GM12801 (cell line): ENCODE measurements around the gene RAP1GAP2.

ENCODE experiments used
- TF ChIP-seq, protein P1 (sequence below): IDR thresholded peaks from one replicate; pipeline ENCODE4 v1.5.1; 2011; ENCODE audit warnings: control low read depth; ENCODE audit not compliant: insufficient read length; ENCODE audit errors: extremely low read depth

The RAP1GAP2 gene

DNA sequence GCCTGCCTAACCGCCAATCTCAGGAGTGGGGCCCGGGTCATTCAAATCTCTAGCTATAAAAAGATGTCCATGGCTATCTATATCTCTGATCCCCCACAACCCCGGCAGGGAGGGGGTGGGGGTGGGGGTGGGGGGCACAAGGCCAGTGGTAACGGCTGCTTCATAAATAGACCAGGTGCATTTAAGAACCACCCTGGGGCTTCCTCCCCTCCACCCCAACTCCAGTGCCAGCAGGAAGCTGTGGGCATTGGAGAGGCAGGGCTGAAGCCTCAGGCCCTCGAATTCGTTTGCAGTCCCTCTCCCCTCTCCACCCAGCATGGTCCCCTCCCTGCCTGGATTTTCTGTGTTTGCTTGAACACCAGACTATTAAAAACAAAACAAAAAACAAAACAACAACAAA lies 56.0 kb downstream of the RAP1GAP2 start:
- TF ChIP-seq, protein P1, sequence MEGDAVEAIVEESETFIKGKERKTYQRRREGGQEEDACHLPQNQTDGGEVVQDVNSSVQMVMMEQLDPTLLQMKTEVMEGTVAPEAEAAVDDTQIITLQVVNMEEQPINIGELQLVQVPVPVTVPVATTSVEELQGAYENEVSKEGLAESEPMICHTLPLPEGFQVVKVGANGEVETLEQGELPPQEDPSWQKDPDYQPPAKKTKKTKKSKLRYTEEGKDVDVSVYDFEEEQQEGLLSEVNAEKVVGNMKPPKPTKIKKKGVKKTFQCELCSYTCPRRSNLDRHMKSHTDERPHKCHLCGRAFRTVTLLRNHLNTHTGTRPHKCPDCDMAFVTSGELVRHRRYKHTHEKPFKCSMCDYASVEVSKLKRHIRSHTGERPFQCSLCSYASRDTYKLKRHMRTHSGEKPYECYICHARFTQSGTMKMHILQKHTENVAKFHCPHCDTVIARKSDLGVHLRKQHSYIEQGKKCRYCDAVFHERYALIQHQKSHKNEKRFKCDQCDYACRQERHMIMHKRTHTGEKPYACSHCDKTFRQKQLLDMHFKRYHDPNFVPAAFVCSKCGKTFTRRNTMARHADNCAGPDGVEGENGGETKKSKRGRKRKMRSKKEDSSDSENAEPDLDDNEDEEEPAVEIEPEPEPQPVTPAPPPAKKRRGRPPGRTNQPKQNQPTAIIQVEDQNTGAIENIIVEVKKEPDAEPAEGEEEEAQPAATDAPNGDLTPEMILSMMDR, result no peak

DNA sequence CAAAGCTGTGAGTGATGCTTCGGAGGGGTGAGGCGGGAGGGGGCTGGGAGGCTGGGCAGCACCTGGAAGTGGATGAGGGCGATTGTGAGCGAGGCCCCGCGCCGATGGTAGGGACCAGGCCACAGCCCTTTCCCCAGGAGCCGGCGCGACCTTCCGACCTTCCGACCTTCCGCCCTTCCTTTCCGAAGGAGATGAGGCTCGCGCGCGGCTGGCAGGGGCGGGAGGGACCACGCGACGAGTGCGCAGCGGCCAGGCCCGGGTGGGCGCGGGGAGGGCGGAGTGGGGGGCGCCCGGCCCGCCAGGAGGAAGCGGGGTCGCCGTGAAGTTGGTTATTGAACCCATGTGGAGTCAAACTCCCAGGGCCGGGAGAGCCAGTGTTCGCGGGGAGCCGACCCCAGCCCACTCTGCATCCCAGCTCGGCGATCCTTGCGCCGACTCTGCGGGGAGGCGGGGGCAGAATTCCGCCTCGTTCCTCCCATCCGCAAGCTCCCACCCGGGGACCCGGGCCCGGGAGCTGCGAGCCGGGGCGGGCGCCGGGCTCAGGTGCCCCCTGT lies 56.6 kb downstream of the RAP1GAP2 start:
- TF ChIP-seq, protein P1, result no peak

DNA sequence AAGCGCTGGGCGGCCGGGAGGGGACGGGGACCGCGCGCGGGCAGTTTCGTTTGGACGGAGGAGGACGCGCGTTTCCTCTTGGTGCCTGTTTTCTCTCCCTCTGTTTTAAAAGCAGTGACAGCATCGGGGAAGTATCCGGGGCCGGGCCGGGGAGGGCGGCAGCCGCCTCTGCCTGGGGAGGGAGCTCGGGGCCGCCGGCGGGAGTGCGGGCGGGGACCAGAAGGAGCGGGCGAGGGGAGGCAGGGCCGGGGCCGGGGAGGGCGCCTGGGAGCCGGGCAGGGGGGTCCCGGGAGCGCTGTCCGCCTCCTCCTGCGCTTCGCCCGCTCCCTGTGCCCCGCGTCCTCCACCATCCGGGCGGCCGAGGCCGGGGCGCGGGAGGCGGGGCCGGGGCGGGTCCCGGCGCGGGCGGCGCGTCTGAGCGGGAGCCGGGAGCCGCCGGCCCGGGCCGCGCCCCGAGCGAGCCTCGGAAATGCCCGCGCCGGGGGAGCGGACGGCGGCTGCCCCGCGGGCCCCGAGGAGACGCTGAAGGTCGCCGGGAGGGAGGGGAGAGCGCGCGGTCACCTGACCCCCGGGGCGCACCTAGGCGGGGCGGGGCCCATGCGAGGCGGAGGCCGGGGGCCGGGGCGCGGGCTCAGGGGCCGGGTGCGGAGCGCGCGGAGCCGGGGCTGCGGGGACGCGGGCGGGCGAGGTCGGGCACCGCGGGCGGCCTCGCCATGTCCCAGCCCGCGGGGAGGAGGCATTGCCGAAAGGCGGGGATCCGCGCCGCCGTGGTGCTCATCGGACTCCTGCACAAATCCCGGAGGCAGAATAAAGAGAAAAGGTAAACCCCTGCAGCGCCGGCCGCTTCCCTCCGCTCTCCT lies 57.3 kb downstream of the RAP1GAP2 start:
- TF ChIP-seq, protein P1, result no peak

DNA sequence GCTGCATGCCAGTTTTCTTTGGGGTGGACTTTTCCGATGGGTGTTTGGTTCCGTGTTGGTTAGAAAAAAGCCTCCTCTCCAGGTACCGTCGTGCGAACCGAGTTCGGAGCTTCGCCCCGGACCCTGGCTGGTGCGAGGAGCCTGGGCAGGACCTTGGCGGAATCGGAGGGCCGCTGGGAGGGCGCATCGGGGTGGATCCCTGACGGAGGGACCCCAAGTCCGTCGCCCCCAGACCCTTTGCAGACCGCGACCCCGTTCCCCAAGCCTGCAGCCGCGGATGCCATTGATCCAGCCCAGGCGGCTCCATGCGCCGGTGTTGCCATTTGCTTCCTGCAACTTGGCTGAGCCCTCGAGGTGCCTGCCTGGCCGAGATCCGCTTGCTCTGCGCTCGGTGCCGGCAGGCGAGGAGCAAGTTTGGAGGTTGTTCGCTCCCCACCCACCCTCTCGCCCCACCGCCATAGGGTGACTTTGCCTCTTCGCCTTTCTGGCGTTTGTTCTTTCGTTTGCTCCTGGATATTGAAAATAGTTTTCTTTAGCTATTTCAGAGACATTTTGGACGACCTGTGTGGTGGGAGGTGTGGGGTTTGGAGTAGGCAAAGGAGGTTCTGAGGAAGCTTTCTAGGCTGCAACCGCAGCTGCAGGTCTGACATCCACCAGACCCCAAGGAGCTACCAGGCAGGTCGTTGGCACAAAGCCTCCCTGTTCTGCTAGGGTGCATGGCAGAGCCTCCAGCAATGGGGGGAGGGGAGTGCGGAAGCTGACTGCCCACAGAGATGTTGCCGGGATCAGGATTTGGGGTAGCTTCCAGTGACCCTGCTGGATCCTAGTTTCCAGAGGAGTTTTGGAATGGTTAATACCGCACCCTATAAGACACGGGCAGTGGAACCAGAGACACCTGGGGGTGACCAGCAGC lies 58.2 kb downstream of the RAP1GAP2 start:
- TF ChIP-seq, protein P1, result no peak

DNA sequence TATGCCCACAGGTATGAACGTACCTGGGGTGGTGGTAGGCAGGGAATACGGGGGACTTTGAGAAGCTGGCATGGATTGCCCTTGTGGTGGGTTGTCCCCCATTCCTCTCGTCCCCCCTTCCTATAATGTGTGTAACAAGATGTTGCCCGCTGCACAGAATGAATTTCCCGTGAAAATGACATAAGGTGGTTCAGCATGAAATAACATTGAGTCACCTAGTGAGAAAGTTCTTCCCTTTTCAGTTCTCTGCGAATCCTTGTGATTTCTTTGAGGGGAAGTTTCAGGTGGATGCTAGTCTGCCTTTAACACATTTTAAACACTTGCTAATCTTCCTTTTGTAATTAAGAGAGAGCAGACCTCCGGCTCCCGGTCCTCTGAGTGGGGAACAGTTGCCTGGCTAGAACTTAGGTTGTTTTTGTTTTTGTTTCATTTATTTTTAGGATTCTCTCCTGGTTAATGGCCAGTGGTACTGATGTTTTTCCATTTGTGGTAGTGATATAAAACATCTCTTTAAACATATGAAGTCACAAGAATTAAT lies 58.9 kb downstream of the RAP1GAP2 start:
- TF ChIP-seq, protein P1, result no peak

DNA sequence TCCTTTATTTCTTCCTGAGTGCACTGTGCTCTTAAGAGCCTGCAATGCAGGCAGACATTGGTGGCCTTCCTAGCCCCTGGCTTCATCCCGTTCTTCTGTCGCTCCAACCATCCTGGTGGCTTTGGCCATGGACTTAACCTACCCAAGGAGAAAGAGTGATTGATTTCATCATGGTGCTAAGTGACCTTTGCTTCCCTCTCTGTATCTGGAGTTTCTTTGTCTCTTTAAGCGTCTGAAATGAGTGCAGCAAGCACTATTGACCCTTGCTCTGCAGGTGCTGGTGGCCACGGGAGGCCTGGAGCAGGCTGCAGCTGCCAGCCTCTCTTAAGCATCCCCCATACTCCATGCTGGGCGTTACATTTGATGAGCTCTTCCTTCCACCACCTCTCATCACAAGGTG lies 60.5 kb downstream of the RAP1GAP2 start:
- TF ChIP-seq, protein P1, result no peak

DNA sequence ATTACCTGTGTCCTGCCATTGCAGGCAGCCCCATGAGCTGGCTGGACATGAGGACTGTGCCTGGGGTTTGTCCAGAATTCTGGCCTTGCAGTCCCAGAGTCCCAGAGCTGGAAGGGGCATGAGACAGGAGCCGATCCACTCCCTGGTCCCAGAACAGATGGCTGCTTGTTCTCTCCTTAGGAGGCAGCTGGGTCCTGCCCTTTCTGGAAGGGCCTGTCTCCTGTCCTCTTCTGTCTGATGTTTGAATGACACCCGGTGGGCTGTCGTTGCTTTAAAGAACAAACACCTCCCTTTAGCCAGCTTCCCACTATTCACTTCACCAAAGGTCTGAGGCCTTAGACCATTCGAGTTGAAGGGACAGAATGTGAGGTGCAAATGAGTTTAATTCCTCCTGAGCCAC lies 63.8 kb downstream of the RAP1GAP2 start:
- TF ChIP-seq, protein P1, result no peak
